Measurements from ENCODE around the gene CRTC3.

GRCh38 chr15:90592131-90592881 lies 62.6 kb downstream of the CRTC3 start:
- TF ChIP-seq CTCF (IDR thresholded peaks at IDR 0.05) (no peak), POLR2A (IDR thresholded peaks at IDR 0.05) (no peak)

Measured in Peyer's patch (tissue), 4 donors.